PC-9 (cell line): ENCODE data around the gene ITGAE.

Experiments used
- EZH2 ChIP-seq: fragments of 200-600 bp; sonication (generic); IDR thresholded peaks from 2 replicates; pipeline ENCODE4 v1.8.0; 2017; ENCODE audit warnings: antibody characterized with exemption, low read depth
- TF ChIP-seq, protein P1 (sequence below): fragments of 200-600 bp; sonication (generic); conservative IDR thresholded peaks from 2 replicates; pipeline ENCODE4 v1.6.1; 2017; ENCODE audit warnings: mixed run types, antibody characterized with exemption, mild to moderate bottlenecking, moderate library complexity

DNA sequence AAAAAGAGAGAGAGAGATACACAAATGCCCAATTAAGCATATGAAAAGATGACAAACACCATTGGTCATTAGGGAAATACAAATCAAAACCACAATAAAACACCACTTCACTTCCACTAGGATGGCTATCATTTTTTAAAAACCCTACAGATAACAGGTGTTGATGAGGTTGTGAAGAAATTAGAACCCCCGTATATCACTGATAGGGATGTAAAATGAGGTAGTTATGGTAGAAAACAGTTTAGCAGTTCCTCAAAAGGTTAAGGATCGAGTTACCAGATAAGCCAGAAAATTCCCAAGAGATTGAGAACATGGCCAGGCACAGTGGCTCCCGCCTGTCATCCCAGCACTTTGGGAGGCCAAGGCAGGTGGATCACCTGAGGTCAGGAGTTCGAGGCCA lies 107.8 kb downstream of the ITGAE start:
- TF ChIP-seq, protein P1, sequence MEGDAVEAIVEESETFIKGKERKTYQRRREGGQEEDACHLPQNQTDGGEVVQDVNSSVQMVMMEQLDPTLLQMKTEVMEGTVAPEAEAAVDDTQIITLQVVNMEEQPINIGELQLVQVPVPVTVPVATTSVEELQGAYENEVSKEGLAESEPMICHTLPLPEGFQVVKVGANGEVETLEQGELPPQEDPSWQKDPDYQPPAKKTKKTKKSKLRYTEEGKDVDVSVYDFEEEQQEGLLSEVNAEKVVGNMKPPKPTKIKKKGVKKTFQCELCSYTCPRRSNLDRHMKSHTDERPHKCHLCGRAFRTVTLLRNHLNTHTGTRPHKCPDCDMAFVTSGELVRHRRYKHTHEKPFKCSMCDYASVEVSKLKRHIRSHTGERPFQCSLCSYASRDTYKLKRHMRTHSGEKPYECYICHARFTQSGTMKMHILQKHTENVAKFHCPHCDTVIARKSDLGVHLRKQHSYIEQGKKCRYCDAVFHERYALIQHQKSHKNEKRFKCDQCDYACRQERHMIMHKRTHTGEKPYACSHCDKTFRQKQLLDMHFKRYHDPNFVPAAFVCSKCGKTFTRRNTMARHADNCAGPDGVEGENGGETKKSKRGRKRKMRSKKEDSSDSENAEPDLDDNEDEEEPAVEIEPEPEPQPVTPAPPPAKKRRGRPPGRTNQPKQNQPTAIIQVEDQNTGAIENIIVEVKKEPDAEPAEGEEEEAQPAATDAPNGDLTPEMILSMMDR = no peak
- no peak for TF ChIP-seq EZH2
